ENCODE data around the gene CD44.

The CD44 gene

DNA sequence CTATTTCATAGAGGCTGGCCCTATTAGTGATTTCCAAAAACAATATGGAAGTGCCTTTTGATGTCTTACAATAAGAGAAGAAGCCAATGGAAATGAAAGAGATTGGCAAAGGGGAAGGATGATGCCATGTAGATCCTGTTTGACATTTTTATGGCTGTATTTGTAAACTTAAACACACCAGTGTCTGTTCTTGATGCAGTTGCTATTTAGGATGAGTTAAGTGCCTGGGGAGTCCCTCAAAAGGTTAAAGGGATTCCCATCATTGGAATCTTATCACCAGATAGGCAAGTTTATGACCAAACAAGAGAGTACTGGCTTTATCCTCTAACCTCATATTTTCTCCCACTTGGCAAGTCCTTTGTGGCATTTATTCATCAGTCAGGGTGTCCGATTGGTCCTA, 91.4 kb downstream of the CD44 start:
- in situ Hi-C loops (cut with MboI; ENCODE audit: low sequenced_read_pairs, unreplicated experiment) = no loop called here
- no peak for DNase-seq (ENCODE audit: low spot score)
- TF ChIP-seq, protein P1, sequence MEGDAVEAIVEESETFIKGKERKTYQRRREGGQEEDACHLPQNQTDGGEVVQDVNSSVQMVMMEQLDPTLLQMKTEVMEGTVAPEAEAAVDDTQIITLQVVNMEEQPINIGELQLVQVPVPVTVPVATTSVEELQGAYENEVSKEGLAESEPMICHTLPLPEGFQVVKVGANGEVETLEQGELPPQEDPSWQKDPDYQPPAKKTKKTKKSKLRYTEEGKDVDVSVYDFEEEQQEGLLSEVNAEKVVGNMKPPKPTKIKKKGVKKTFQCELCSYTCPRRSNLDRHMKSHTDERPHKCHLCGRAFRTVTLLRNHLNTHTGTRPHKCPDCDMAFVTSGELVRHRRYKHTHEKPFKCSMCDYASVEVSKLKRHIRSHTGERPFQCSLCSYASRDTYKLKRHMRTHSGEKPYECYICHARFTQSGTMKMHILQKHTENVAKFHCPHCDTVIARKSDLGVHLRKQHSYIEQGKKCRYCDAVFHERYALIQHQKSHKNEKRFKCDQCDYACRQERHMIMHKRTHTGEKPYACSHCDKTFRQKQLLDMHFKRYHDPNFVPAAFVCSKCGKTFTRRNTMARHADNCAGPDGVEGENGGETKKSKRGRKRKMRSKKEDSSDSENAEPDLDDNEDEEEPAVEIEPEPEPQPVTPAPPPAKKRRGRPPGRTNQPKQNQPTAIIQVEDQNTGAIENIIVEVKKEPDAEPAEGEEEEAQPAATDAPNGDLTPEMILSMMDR (IDR thresholded peaks at IDR 0.05; ENCODE audit: borderline replicate concordance, control extremely low read depth, extremely low read depth, insufficient read depth, missing control alignments) = no peak

DNA sequence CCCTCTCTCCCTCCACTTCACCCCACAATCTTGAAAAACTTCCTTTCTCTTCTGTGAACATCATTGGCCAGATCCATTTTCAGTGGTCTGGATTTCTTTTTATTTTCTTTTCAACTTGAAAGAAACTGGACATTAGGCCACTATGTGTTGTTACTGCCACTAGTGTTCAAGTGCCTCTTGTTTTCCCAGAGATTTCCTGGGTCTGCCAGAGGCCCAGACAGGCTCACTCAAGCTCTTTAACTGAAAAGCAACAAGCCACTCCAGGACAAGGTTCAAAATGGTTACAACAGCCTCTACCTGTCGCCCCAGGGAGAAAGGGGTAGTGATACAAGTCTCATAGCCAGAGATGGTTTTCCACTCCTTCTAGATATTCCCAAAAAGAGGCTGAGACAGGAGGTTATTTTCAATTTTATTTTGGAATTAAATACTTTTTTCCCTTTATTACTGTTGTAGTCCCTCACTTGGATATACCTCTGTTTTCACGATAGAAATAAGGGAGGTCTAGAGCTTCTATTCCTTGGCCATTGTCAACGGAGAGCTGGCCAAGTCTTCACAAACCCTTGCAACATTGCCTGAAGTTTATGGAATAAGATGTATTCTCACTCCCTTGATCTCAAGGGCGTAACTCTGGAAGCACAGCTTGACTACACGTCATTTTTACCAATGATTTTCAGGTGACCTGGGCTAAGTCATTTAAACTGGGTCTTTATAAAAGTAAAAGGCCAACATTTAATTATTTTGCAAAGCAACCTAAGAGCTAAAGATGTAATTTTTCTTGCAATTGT, 92.3 kb downstream of the CD44 start:
- TF ChIP-seq, protein P1 (IDR thresholded peaks at IDR 0.05; ENCODE audit: borderline replicate concordance, control extremely low read depth, extremely low read depth, insufficient read depth, missing control alignments) = no peak
- in situ Hi-C loops (cut with MboI; ENCODE audit: low sequenced_read_pairs, unreplicated experiment) = no loop called here

DNA sequence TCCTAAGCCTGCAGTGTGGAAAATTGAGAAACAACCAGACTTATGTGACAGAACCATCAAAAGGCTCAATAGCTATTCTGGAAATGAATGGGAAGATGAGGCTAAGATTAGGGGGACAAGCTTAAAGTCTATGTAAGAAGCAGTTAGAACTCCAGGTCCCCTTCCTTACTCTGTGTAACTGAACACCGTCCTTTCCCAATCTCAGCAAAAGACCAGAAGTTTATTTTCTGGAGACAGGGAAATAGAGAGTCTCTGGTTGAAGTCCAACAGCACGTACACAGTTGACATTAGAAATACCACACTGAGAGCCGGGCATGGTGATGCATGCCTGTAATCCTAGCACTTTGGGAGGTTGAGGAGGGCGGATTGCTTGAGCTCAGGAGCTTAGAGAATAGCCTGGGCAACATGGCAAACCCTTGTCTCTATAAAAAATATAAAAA, 93.9 kb downstream of the CD44 start:
- TF ChIP-seq, protein P1 (IDR thresholded peaks at IDR 0.05; ENCODE audit: borderline replicate concordance, control extremely low read depth, extremely low read depth, insufficient read depth, missing control alignments) = no peak
- no peak for DNase-seq (ENCODE audit: low spot score)
- in situ Hi-C loops (cut with MboI; ENCODE audit: low sequenced_read_pairs, unreplicated experiment) = no loop called here

More for the DNA sequence above, 92.3 kb downstream of the CD44 start:
- DNase-seq (ENCODE audit: low spot score) = no peak

GRCh38 chr11:35233518-35233917, 94.5 kb downstream of the CD44 start:
- in situ Hi-C loops (cut with MboI; ENCODE audit: low sequenced_read_pairs, unreplicated experiment) = no loop called here
- no peak for DNase-seq (ENCODE audit: low spot score)
- TF ChIP-seq, protein P1 (IDR thresholded peaks at IDR 0.05; ENCODE audit: borderline replicate concordance, control extremely low read depth, extremely low read depth, insufficient read depth, missing control alignments) = no peak

GRCh38 chr11:35234460-35235156, 95.6 kb downstream of the CD44 start:
- DNase-seq (ENCODE audit: low spot score) = no peak
- TF ChIP-seq, protein P1 (IDR thresholded peaks at IDR 0.05; ENCODE audit: borderline replicate concordance, control extremely low read depth, extremely low read depth, insufficient read depth, missing control alignments) = no peak
- in situ Hi-C loops (cut with MboI; ENCODE audit: low sequenced_read_pairs, unreplicated experiment) = no loop called here

DNA sequence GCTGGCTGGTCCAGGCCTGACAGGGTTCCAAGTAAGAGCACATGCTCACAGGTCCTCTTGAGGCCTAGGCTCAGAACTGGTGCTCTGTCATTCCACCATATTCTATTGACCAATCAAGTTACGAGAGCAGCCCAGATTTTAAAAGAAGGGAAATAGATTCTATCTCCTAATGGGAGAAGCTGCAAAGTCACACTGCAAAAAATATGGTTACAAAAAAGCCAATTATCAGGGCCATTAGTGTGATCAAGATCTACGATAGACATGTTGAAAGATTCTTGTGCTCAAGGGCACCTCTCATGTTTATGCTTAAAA, 96.1 kb downstream of the CD44 start:
- in situ Hi-C loops (cut with MboI; ENCODE audit: low sequenced_read_pairs, unreplicated experiment) = no loop called here
- TF ChIP-seq, protein P1 (IDR thresholded peaks at IDR 0.05; ENCODE audit: borderline replicate concordance, control extremely low read depth, extremely low read depth, insufficient read depth, missing control alignments) = no peak
- no peak for DNase-seq (ENCODE audit: low spot score)

Measured in GM13976 (cell line).